ENCODE results near the gene UBE2Z.

UBE2Z gene

DNA sequence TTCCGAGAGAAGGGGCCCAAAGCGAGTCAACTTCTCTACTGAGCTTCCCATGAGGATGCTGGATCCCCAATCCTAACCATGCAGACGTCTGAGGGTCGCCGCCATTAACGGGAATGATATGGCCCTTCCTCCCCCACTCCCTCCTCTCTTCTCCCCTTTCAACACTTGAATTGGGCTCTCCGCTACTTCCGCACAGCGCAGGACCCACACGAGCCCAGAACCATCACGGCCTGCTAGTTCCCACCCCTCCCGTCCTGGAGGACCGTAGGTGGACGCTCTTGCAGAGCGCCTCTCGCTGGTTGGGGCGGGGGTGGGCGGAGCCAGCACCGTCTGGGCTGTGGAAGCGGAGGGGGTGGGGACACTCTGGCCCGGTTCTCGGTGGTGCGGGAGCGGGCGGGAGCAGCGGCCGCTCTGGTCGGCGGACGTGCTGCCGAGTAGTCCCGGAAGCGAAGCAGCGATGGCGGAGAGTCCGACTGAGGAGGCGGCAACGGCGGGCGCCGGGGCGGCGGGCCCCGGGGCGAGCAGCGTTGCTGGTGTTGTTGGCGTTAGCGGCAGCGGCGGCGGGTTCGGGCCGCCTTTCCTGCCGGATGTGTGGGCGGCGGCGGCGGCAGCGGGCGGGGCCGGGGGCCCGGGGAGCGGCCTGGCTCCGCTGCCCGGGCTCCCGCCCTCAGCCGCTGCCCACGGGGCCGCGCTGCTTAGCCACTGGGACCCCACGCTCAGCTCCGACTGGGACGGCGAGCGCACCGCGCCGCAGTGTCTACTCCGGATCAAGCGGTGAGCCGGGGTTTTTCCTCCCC lies at the start of gene UBE2Z:
Gene UBE2Z (plus strand): TSS at position 361 of the 797 bp plus-strand sequence. CDS start 97 bp downstream, at position 458.
- H3K9ac ChIP-seq: no peak within 1 kb of the TSS

DNA sequence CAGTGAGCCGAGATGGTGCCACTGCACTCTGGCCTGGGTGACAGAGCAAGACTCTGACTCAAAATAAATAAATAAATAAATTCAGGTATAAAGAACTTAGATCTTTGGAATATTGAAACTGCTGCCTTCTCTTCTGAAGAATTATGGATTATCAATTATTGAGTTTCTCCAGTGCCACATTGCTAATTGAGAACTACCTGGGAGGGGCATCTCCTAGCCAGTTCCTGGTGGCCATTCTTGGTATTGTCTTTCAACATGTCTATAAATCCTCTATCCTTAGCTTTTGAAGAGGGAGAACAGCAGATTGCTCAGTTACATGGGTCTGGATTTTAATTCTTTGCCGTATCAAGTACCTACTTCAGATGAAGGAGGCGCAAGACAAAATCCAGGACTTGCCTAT lies 48.2 kb upstream of the UBE2Z start:
- Histone ChIP-seq H3K27me3 (ENCODE audit: control insufficient read depth, insufficient read depth, low read length) (no peaks in the 10 kb centered on the region), H3K9ac (no peak overlapping the region), H3K4me3 (ENCODE audit: low read depth, low read length) (no peak overlapping the region), H3K79me2 (no peaks in the 10 kb centered on the region), H2AFZ (no peak overlapping the region), H3K36me3 (ENCODE audit: control insufficient read depth, insufficient read depth, low read length) (no peaks in the 10 kb centered on the region), H3K4me2 (ENCODE audit: low read length) (no peak overlapping the region), H3K9me3 (ENCODE audit: control insufficient read depth, low read length) (no peaks in the 10 kb centered on the region), H3K27ac (no peak overlapping the region), H3K4me1 (no peaks in the 10 kb centered on the region)
- TF ChIP-seq, protein P1, sequence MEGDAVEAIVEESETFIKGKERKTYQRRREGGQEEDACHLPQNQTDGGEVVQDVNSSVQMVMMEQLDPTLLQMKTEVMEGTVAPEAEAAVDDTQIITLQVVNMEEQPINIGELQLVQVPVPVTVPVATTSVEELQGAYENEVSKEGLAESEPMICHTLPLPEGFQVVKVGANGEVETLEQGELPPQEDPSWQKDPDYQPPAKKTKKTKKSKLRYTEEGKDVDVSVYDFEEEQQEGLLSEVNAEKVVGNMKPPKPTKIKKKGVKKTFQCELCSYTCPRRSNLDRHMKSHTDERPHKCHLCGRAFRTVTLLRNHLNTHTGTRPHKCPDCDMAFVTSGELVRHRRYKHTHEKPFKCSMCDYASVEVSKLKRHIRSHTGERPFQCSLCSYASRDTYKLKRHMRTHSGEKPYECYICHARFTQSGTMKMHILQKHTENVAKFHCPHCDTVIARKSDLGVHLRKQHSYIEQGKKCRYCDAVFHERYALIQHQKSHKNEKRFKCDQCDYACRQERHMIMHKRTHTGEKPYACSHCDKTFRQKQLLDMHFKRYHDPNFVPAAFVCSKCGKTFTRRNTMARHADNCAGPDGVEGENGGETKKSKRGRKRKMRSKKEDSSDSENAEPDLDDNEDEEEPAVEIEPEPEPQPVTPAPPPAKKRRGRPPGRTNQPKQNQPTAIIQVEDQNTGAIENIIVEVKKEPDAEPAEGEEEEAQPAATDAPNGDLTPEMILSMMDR (IDR thresholded peaks at IDR 0.05): no peak

More for the DNA sequence above, at the start of gene UBE2Z:
- TF ChIP-seq, protein P1 (IDR thresholded peaks at IDR 0.05): peak; percentile 18
- H3K4me2 ChIP-seq (ENCODE audit: low read length): peak within 1 kb of the TSS; percentile 75
- peak within 1 kb of the TSS; percentile 71 for H3K27ac ChIP-seq
- H3K4me3 ChIP-seq (ENCODE audit: low read depth, low read length): peak within 1 kb of the TSS; percentile 69
- peaks cover 7% of the 10 kb centered on the region for H3K79me2 ChIP-seq
- H3K9me3 ChIP-seq (ENCODE audit: control insufficient read depth, low read length): no peaks in the 10 kb centered on the region
- H3K36me3 ChIP-seq (ENCODE audit: control insufficient read depth, insufficient read depth, low read length): no peaks in the 10 kb centered on the region
- peaks cover 9% of the 10 kb centered on the region for H3K4me1 ChIP-seq
- H2AFZ ChIP-seq: peak within 1 kb of the TSS; percentile 91
- no peaks in the 10 kb centered on the region for H3K27me3 ChIP-seq (ENCODE audit: control insufficient read depth, insufficient read depth, low read length)

DNA sequence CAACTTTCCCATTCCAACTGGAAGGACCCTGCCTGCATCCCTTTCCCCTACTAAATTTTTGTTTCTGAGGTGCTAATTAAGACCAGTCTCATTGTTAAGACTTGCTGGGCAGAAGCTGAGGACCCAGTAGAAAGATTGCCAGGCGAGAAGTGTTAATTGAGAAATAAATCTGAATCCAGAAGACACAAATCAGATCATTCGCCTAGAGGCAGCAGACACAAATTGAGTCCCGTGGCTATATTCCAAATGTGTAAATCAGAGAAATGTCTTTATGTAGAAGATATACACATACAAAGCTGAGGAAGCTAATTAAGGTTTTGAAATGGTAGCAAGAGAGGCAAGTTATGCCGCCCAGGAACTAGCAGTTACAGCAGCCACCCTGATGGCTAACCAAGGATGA lies 47.8 kb upstream of the UBE2Z start:
- Histone ChIP-seq H3K9ac (no peak overlapping the region), H3K79me2 (no peaks in the 10 kb centered on the region), H3K4me3 (ENCODE audit: low read depth, low read length) (no peak overlapping the region), H2AFZ (no peak overlapping the region), H3K4me2 (ENCODE audit: low read length) (no peak overlapping the region), H3K4me1 (no peaks in the 10 kb centered on the region), H3K27ac (no peak overlapping the region), H3K27me3 (ENCODE audit: control insufficient read depth, insufficient read depth, low read length) (no peaks in the 10 kb centered on the region), H3K36me3 (ENCODE audit: control insufficient read depth, insufficient read depth, low read length) (no peaks in the 10 kb centered on the region), H3K9me3 (ENCODE audit: control insufficient read depth, low read length) (no peaks in the 10 kb centered on the region)
- TF ChIP-seq, protein P1 (IDR thresholded peaks at IDR 0.05): no peak

DNA sequence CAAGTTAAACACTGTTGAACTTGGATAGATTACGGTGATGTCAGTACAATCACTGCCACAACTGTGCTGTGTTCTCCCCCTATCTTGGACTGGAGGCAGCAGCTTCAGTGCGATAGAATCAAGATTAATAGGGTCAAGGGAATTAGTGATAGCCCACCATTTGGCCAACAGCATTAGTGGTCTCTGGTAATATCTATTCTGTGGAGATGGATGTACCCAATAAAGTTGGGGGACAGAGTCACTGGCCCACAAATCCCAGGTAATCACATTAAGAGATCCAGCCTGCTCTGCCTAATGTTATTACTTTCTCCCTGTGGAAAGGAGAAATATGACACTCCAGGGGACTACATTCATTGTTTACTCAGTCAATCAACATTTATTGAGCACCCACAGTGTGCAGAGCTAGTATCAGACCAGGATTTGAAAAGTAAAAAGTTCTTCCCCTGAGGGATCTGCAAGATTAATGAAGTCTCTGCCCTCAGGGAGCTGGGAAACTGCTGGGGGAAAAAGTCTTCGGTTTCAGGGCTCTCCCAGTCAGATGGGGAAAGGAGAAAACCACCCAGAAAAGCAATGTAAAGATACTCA lies 39.2 kb upstream of the UBE2Z start:
- H3K9ac ChIP-seq: no peak overlapping the region
- no peak overlapping the region for H3K4me3 ChIP-seq (ENCODE audit: low read depth, low read length)
- TF ChIP-seq, protein P1 (IDR thresholded peaks at IDR 0.05): no peak
- no peaks in the 10 kb centered on the region for H3K27me3 ChIP-seq (ENCODE audit: control insufficient read depth, insufficient read depth, low read length)
- no peaks in the 10 kb centered on the region for H3K79me2 ChIP-seq
- no peaks in the 10 kb centered on the region for H3K4me1 ChIP-seq
- no peaks in the 10 kb centered on the region for H3K36me3 ChIP-seq (ENCODE audit: control insufficient read depth, insufficient read depth, low read length)
- no peaks in the 10 kb centered on the region for H3K9me3 ChIP-seq (ENCODE audit: control insufficient read depth, low read length)
- no peak overlapping the region for H2AFZ ChIP-seq
- H3K27ac ChIP-seq: no peak overlapping the region
- H3K4me2 ChIP-seq (ENCODE audit: low read length): no peak overlapping the region

All from parathyroid adenoma (tissue), 2 donors.